H4 (cell line): Measurements from ENCODE around the gene SIAH2. TPM values are rescaled to one million over a fixed set of nuclear protein-coding genes. Genes with fewer than 3 reads are reported as not detected.

ENCODE experiments used
- DNase-seq: peaks from one replicate; pipeline ENCODE4 v3.0.0-alpha.2; 2015; ENCODE audit warnings: low spot score
- total RNA-seq: library from RNA; depleted of rRNA; stranded (reverse); fragments of >200 nt; shearing (Covaris generic); gene quantifications from 2 replicates; pipeline ENCODE4 v1.2.3, GENCODE V29; 2014

SIAH2 gene
- total RNA-seq, 1 experiment from 2014 or later: 27.6 TPM

- DNase-seq: no peak
Observed at GRCh38 chr3:150734795-150735119, 28.2 kb downstream of the SIAH2 start.

GRCh38 chr3:150733936-150734794 is 28.8 kb downstream of the SIAH2 start:
- no peak for DNase-seq

- no peak for DNase-seq
Observed at GRCh38 chr3:150733373-150733935, 29.5 kb downstream of the SIAH2 start.

- no peak for DNase-seq
Observed at GRCh38 chr3:150729682-150730360, 33.1 kb downstream of the SIAH2 start.

GRCh38 chr3:150727653-150728502 is 35.1 kb downstream of the SIAH2 start:
- no peak for DNase-seq

- DNase-seq: no peak
Observed at GRCh38 chr3:150725548-150725947, 37.4 kb downstream of the SIAH2 start.

- no peak for DNase-seq
Observed at GRCh38 chr3:150723946-150724345, 39.0 kb downstream of the SIAH2 start.

- DNase-seq: no peak
Observed at GRCh38 chr3:150722267-150722666, 40.7 kb downstream of the SIAH2 start.

- peak; percentile 63 for DNase-seq
Observed at GRCh38 chr3:150721285-150722130, 41.5 kb downstream of the SIAH2 start.

GRCh38 chr3:150720444-150720843 is 42.5 kb downstream of the SIAH2 start:
- DNase-seq: no peak

GRCh38 chr3:150710097-150710496 is 52.9 kb downstream of the SIAH2 start:
- DNase-seq: no peak

GRCh38 chr3:150703756-150704344 is 59.1 kb downstream of the SIAH2 start, which contains the start of gene ERICH6:
Gene ERICH6 (minus strand): TSS chr3:150703920. CDS start chr3:150703898, 22 bp downstream.
- DNase-seq: peak; percentile 87

GRCh38 chr3:150703299-150703755 is 59.6 kb downstream of the SIAH2 start:
- DNase-seq: no peak

- peak; percentile 41 for DNase-seq
Observed at GRCh38 chr3:150699068-150699639, 63.8 kb downstream of the SIAH2 start.

- DNase-seq: no peak
Observed at GRCh38 chr3:150697646-150698045, 65.3 kb downstream of the SIAH2 start.

GRCh38 chr3:150691414-150692040 is 71.4 kb downstream of the SIAH2 start:
- no peak for DNase-seq
